Left ventricle myocardium superior (tissue), 1 donor: ENCODE measurements around the gene SLX4. TPM values are rescaled to one million over a fixed set of nuclear protein-coding genes. Genes with fewer than 3 reads are reported as not detected.

ENCODE experiments used
- ATAC-seq: fragments of 200-7000 bp; cut with Tn5 transposase; one replicate; pipeline ENCODE4 v1.9.1; 2020; ENCODE audit warnings: mild to moderate bottlenecking, moderate library complexity
- DNase-seq: peaks from one replicate; pipeline ENCODE4 v3.0.0-alpha.2; 2020
- intact Hi-C: fragments of 100-400 bp; cut with micrococcal nuclease; formaldehyde crosslinking; loops from one replicate; pipeline ENCODE4 v1.11.0; 2022
- total RNA-seq: library from RNA; stranded (reverse); fragmentation: NEBNext Ultra II Directional; extraction: Animal tissue kit (Norgen Biotek cat#: 25700); gene quantifications from one replicate; pipeline ENCODE4 v1.2.1, GENCODE V29; 2021
- donor health status: DM: no; HTN: yes; CAD: no; lungs with severe emphysema.

The SLX4 gene
- total RNA-seq, 1 donor from 2014 or later = 3.2 TPM

DNA sequence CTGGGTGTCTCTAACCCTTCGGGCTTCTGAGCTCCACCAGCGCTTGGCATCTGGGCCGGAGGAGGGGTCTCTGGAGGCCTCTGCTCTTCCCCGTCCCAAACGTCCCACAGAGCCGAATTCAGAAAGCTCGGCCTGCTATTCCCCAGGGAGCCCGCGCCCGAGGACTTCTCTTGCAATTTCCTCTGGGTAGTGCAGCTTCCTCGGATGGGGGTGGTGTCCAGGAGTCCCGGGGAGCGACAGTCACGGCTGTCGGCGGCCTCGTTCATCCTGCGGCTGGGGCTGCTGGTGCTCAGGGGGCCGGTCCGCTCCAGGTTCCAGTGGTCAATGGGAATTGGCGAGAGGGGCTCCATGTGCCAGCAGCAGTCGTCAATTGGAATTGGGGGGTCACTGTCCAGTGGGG is 22.4 kb downstream of the SLX4 start:
- DNase-seq (no peak), ATAC-seq (no peak)
- intact Hi-C loops = no loop called here

DNA sequence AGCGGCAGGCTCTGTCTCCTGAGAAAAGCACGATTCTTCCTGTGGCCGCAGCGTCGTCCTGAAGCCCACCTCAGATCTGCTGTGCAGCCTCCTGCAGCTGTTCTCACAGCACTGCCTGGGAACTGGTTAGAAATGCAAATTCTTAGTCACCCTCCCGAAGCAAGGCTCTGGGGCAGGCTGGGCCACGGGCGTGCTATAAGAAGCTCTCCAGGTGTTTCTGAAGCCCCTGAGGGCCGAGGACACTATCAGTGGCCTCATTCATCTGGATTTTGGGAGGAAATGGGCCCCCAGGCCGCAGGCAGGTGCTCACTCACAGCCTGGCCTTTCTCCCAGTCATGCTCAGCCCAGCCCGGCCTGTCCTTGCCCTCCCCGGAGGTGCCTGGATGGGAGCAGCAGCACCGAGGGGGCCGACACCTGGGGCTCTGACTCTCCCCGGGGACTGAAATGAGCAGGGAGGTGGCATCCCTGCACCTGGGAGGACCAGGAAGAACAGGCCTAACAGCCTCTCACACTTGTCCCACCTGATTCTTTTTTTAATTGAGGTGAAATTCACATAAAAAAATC is 23.8 kb downstream of the SLX4 start:
- no peak for DNase-seq
- intact Hi-C loops = no loop called here
- no peak for ATAC-seq

DNA sequence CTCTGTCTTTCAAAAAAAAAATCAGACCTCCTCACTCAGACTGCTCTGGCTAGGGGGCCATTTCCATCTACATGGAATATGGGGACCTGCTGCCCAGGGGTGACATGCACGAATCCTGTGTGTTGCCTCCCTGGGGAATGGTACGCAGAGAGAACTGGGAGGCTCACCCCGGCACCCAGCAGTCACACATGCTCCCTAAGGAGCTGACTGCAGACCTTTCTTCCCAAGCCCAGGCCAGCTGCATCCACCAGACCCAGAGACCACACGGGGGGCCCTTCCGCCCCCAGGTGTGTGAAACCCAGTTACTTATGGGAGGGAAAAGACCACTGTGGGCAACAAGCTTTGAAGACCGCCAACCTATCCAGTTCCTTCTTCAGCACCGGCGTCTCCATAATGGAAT is 27.0 kb downstream of the SLX4 start:
- intact Hi-C loops = no loop called here
- DNase-seq = no peak
- no peak for ATAC-seq

DNA sequence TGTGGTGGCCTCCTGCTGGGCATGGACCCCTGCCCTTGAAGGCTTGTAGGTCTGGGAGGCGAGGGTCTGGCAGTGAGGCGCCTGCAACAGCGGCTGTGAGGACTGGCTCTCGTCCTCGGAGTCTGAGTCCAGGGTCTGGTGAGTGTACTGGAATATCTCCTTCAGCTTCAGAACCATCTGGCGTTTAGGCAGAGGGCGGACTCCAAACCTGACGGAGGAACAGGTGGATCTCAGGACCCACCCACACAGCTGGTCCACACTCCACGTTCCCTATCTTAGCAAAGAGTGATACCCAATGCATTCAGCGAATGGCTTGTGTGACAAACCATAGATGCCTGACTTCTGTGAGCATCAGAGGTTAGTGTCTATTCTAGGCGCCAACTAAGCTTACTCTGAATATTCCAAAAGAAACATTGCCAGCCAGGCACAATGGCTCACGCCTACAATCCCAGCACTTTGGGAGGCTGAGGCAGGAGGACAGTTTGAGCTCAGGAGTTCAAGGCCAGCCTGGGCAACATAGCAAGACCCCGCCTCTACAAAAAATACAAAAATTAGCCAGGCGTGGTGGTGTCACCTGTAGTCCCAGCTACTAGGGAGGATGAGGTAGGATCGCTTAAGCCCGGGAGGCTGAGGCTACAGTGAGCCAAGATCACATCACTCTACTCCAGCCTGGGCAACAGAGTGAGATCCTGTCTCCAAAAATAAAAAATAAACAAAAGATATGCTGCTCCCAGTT is 27.9 kb downstream of the SLX4 start:
- no peak for DNase-seq
- ATAC-seq = no peak
- intact Hi-C loops = no loop called here

DNA sequence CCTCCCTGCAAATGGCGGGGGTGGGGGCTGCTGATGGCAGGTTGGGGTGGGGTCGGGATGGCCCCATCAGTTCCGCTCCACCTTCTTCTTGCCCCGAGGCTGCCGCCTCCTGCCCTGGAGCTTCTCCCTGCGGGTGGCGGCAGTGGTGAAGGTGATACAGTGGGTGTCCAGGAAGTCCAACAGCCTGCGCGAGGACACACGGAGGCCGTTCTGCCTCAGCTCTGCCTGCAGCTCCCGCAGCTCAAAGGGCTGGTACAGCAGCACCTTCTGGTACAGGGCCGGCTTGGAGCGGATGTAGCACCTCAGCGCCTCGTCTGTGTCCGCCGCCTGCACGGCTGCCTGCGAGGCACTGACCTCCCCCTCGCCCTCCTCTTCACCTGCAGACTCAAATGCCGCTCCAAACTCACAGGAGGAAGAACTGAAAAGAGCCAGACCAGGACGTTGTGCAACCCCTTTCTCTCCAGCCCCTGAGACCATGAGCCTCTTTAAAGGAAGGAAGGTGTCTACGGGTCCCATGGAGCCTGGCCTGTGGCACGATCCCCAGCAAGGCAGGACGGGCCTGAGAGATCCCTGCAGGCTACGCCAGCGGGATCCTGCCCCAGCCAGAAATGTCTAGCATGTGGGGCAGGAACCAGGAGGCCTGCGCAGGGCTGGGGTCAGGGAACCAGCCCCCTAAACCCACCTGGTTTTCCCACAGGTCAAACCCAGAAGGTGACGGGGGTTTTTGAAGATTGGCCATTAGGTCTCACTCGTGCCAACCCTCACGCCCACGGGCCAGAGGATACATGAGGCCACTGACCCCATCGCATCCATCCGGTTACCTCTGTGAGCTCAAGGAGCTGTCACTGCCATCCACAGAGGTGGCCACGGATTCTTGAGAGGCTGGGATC is 28.9 kb downstream of the SLX4 start:
- intact Hi-C loops = no loop called here
- DNase-seq (no peak), ATAC-seq (no peak)

DNA sequence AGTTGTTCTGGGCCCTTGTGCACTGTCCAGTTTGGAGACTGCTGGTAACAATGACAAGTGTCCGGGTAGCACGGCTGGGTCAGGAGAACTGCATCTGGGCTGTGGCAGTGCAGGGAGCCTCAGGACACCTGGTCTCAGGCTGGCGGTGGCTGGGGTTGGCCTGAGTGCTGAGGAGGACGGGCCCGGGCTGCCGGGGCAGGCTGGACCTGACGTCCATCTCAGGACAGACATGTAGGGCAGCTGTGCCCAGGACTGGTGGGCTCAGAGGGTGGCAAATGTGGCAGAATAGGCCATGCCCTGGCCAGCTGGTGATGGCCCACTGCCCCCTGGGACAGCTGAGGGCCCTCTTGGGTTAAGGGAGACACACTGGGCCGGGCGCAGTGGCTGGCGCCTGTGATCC is 30.0 kb downstream of the SLX4 start:
- DNase-seq = no peak
- intact Hi-C loops = no loop called here
- ATAC-seq = no peak

DNA sequence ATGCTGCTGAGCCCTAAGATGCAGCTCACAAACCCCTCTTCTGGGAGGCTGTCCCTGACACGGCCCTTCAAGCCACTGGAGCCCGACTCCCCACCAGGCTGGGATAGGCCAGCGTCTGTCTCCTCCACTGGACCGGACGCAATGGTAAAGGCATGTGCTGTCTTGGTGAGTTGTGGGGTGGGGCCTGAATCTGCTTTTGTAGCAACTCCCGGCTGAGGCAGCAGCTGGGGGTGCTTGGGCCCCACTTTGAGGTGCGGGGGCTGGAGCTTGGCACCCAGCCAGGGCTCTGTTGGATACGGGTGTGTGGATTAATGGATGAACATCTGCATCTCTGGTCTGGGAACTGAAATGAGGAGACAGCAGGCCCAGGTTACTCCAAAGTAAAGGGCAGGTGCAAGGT is 30.7 kb downstream of the SLX4 start:
- DNase-seq = no peak
- intact Hi-C loops = no loop called here
- ATAC-seq = no peak

DNA sequence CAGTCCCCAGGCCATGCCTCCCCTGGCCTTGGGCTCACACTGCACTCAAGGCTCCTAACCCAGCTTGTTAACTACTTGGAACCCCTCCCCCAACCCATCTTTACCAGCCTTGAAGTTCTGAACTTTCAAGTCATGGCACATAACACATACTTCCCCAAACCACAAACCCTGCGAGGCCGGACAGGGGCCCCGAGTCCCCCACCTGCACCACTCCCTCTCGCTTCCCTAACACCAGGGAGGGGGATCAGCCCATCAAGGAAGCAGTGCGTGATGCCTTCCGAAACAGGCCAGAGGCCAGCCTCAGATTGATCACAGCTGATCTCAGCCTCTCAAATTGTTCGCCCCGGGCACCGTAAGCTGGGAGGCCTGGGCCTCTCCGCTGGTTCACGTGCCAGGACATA is 31.2 kb downstream of the SLX4 start:
- DNase-seq (no peak), ATAC-seq (no peak)
- intact Hi-C loops = no loop called here

DNA sequence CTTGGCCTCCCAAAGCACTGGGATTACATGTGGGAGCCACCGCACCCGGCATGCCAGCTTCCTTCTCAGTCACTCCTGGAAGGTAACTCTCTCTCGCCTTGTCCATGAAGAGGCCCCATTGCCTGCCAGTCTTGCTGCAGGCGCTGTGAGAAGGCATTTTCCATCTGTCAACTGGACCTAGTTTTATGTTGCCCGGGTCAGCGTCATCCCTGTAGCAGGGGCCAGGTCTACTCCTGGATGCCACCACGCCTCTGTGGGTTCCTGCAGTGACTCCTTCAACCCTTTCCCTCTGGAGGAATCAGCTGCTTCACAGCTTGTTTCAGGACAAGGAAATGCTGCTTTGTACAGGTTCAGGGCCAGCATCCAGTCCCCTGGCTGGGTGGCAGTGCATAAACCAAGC is 31.6 kb downstream of the SLX4 start:
- intact Hi-C loops = no loop called here
- no peak for DNase-seq
- ATAC-seq = no peak

DNA sequence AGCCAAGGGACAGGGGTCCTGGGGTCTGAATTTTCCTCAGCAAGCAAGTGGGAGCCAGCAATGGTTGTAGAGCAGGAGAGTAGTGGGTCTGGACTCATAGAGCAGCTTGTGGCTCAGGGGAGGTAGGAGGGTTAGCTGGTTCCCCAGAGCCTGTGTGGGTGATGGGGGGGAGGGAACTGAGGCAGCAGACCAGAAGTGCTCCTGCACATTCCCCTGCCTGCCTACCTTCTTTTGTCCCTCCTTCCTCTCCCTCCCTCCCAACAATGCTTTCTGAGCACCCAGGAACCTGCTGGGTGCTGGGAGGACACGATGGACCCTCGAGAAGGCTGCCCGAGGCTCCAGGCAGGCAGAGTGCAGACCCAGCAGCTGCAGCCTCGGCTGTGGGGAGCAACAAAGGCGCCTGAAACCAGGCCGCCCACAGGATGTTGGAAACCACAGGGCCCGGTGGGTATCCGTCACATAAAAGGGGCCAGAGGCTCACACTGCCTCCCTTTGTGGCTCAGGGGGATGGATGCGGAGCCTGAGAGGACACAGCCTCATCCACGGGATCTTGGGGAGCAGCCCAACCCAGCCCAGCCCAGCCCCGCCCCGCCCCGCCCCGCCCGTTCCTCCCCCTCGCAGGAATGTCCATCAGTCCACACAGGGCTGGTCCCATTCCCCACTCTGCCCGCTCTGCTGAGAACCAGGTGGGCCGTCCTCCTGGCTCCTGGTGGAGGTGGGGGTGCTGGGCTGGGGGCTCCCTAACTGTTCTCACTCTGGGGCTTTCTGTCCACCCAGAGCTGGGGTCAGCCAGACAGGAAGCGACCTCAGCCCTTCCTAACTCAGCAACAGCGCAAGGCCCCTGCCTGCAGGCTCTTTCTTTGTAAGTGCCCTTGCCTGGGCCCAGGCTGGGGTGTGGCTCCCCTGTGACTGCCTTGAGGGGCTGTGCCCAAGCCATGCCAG is 32.5 kb downstream of the SLX4 start:
- peak; percentile 16 for ATAC-seq
- DNase-seq = no peak
- intact Hi-C loops = no loop called here

DNA sequence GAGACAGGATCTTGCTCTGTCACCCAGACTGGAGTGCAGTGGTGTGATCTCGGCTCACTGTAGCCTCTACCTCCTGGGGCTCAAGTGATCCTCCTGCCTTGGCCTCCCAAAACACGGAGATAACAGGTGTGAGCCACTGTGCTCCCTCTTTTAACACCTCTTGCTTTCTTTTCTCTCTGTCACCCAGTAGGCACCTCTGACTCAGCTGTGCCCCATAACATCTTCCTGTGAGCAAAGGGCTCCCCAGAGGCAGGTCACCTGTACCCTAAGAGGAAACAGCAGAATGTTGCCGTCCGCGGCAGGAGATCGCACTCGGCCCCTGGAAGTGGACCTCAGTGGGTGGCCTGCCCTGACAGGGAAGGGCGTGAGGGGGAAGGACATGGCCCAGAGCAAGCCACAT is 33.3 kb downstream of the SLX4 start:
- no peak for ATAC-seq
- DNase-seq = no peak
- intact Hi-C loops = no loop called here

DNA sequence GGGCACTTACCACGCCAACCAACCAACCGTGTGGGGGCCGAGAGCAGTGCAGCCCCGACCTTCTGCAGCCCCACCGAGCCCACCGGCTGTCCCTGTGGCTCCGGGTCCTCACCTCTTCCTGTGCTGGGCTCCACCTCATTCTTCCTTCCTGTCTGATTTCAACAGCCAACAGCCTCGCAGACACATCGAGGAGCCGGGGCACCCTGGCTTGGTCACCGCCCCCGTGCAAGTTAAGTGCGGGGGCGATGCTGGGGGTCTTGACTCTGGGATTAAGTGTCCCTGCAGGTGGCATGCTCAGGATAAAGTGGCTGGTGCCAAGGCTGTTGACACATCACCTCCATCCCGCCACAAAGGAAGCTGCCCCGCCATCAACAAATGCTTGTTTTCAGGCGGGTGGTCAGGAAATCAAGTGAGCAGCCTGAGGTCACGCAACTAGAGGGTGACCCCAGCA is 34.1 kb downstream of the SLX4 start, which contains the start of gene NLRC3:
NLRC3 (minus strand) TSS at position 102 of the 451 bp plus-strand sequence. CDS start 12,367 bp downstream, outside the sequence.
- no peak for DNase-seq
- ATAC-seq = peak; percentile 21
- intact Hi-C loops = no loop called here

DNA sequence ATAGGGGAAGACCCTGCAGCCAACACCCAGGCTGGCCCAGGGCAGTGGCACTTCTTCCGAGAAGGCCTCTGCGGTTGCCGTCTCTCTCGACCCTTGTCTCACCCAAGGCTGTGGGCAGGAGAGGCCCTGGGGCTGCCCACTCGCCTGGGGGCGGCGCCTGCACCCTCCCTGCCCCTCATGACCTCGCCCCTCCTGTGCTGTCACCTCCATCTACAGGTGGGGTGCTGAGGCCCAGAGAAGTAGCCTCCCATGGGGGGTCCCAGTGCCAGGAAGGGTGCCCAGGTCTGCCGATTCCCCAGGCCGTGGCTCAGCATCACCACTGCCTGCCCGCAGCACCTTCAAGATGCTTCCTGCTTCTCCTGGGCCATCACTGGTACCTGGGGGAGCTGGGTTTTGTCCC is 35.2 kb downstream of the SLX4 start:
- DNase-seq (no peak), ATAC-seq (no peak)
- intact Hi-C loops = no loop called here

DNA sequence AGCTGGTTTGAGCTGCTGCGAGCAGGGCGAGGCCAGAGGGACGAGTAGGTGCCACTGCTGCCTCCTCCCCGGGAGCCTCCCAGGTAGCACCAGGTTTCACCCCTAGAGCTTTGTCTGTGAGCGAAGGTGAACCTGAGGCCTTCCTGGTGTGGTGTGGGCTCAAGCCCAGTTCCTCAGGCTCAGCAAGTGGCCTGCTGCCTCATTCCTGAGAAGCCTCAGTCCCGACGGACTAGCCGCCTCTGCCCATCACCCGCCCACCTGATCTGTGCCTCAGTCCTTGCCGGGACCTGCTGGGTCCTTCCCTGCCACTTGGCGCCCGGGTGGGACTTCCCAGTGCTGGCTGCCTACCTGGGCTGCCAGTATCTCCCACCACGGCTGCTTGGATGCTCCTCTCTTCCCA is 35.9 kb downstream of the SLX4 start:
- DNase-seq (no peak), ATAC-seq (no peak)
- intact Hi-C loops = no loop called here

DNA sequence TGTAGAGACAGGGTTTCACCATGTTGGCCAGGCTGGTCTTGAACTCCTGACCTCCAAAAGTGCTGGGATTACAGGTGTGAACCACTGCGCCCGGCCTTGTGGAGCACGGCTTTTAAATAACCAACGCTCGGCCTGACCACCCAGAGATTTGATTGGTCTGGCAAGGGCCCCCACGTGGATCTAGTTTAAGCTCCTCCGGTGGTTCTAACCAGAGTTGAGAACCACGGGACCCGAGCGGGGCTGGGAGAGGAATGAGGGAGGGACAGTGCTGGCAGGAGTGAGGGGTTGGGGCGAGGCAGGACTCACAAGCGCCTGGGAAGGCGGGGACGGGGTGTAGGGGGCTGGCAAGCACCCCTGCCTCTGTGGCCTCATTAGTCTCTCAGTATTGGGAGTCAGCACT is 37.2 kb downstream of the SLX4 start:
- ATAC-seq (no peak), DNase-seq (no peak)
- intact Hi-C loops = no loop called here

DNA sequence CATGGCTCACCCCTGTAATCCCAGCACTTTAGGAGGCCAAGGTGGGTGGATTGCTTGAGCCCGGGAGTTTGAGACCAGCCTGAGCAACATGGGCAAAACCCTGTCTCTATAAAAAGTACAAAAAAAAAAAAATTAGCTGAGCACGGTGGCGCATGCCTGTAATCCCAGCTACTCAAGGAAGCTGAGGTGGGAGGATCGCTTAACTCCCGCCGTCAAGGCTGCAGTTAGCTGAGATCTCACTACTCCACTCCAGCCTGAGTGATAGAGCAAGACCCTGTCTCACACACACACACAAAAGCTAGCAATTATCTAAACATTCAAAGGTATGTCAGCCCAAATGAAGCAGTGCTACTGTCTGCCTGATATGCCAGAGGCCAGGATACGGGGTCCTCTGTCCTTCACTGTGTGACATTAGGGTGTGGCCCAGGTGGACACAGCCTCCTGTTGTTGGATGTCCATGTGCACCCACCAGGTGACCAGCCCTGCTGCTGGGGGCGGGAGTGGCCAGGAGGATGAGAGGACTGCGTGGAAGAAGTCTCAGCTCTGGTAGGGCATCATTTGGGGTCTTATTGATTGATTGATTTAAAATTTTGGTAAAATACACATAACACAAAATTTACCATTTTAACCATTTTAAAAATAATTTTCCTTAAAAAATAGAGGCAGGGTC is 38.1 kb downstream of the SLX4 start:
- ATAC-seq (no peak), DNase-seq (no peak)
- intact Hi-C loops = no loop called here

DNA sequence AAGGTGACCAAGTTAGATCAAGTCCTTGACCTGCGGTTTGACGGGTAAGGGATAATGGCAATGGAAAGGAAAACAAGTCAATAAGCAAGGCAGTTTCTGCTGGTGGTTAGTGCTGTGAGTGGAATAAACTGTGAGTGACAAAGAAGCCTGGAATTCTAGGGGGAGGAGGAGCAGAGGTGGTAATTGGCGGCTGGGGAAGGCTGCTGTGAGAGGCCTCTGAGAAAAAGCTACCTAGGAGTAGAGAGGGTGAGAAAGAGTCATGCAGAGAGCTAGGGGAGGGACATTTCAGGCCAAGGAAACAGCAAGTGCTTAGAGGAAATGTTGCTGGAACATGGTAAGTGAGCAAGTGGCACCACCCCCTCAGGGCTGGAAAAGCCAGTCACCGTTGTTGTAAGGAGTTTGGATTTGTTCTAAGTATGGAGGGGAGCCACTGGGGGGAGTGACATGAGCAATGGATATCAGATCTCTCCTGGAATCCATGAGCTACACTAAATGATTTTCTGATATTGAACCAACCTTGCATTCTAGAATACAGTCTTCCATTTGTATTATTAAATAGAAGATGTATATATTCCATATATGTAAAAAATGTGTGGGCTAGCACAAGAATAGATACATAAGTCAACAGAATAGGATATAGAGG is 40.9 kb downstream of the SLX4 start:
- no peak for DNase-seq
- intact Hi-C loops = no loop called here
- no peak for ATAC-seq

DNA sequence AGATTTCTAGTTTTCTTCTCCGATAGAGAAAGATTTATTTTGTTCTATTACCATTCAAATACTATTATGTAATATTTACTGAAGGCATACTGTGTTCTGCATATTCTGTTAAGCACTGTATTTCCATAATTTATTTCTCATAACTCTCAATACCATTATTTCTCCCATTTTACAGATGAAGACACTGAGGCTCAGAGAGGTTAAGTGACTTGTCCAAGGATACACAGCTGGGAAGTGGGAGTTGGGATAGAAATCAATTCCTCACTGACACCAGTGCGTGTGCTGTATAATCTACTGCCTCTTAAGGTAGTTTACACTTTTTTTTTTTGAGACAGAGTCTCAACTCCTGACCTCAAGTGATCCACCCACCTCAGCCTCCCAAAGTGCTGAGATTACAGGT is 41.6 kb downstream of the SLX4 start:
- DNase-seq (no peak), ATAC-seq (no peak)
- intact Hi-C loops = no loop called here
